ENCODE results near the gene PRR33.

Gene PRR33

GRCh38 chr11:1930462-1930830 is 38.8 kb upstream of the PRR33 start:
- no peak for TF ChIP-seq CTCF (conservative IDR thresholded peaks at IDR 0.05)
- TF ChIP-seq ZFX (IDR thresholded peaks at IDR 0.05), result no peak
- H3K27ac ChIP-seq, result no peak overlapping the region

GRCh38 chr11:1929621-1930461 is 38.1 kb upstream of the PRR33 start:
- TF ChIP-seq ZFX (IDR thresholded peaks at IDR 0.05), result no peak
- TF ChIP-seq CTCF (conservative IDR thresholded peaks at IDR 0.05), result no peak

GRCh38 chr11:1928891-1929541 is 37.3 kb upstream of the PRR33 start:
- no peak overlapping the region for H3K27ac ChIP-seq
- TF ChIP-seq ZFX (IDR thresholded peaks at IDR 0.05) (no peak), CTCF (conservative IDR thresholded peaks at IDR 0.05) (no peak)

More at GRCh38 chr11:1929621-1930461, 38.1 kb upstream of the PRR33 start:
- no peak overlapping the region for H3K27ac ChIP-seq

GRCh38 chr11:1928470-1928890 is 36.8 kb upstream of the PRR33 start:
- no peak overlapping the region for H3K27ac ChIP-seq
- no peak for TF ChIP-seq ZFX (IDR thresholded peaks at IDR 0.05)
- TF ChIP-seq CTCF (conservative IDR thresholded peaks at IDR 0.05), result no peak

- H3K27ac ChIP-seq, result no peak overlapping the region
- TF ChIP-seq CTCF (conservative IDR thresholded peaks at IDR 0.05) (no peak), ZFX (IDR thresholded peaks at IDR 0.05) (no peak)
Measured at GRCh38 chr11:1927848-1928469, 36.3 kb upstream of the PRR33 start.

GRCh38 chr11:1927026-1927847 is 35.5 kb upstream of the PRR33 start:
- TF ChIP-seq CTCF (conservative IDR thresholded peaks at IDR 0.05) (no peak), ZFX (IDR thresholded peaks at IDR 0.05) (no peak)
- no peak overlapping the region for H3K27ac ChIP-seq
